Brain pericyte (primary cell): ENCODE data around the gene CNTN4.

Experiments used
- DNase-seq: peaks from one replicate; pipeline ENCODE4 v3.0.0-alpha.2; 2012; ENCODE audit warnings: low read depth, low spot score

CNTN4 gene

GRCh38 chr3:2392981-2393380 is 294.3 kb downstream of the CNTN4 start:
- DNase-seq: no peak

GRCh38 chr3:2415083-2415482 is 316.4 kb downstream of the CNTN4 start:
- DNase-seq: no peak

GRCh38 chr3:2420919-2421318 is 322.3 kb downstream of the CNTN4 start:
- no peak for DNase-seq

GRCh38 chr3:2423143-2423542 is 324.5 kb downstream of the CNTN4 start:
- no peak for DNase-seq

GRCh38 chr3:2441558-2441957 is 342.9 kb downstream of the CNTN4 start:
- DNase-seq: no peak

- no peak for DNase-seq
Observed at GRCh38 chr3:2446146-2446545, 347.5 kb downstream of the CNTN4 start.

- DNase-seq: no peak
Observed at GRCh38 chr3:2452249-2452648, 353.6 kb downstream of the CNTN4 start.

- DNase-seq: no peak
Observed at GRCh38 chr3:2454865-2455264, 356.2 kb downstream of the CNTN4 start.

- no peak for DNase-seq
Observed at GRCh38 chr3:2456788-2457187, 358.1 kb downstream of the CNTN4 start.

- no peak for DNase-seq
Observed at GRCh38 chr3:2458816-2459215, 360.1 kb downstream of the CNTN4 start.

- DNase-seq: no peak
Observed at GRCh38 chr3:2465842-2466241, 367.2 kb downstream of the CNTN4 start.

GRCh38 chr3:2468816-2469215 is 370.1 kb downstream of the CNTN4 start:
- no peak for DNase-seq

- DNase-seq: no peak
Observed at GRCh38 chr3:2476996-2477395, 378.3 kb downstream of the CNTN4 start.

GRCh38 chr3:2477620-2478019 is 379.0 kb downstream of the CNTN4 start:
- DNase-seq: no peak

- no peak for DNase-seq
Observed at GRCh38 chr3:2484162-2485026, 385.7 kb downstream of the CNTN4 start.

- no peak for DNase-seq
Observed at GRCh38 chr3:2485027-2485375, 386.3 kb downstream of the CNTN4 start.

- DNase-seq: no peak
Observed at GRCh38 chr3:2495746-2496145, 397.1 kb downstream of the CNTN4 start.

GRCh38 chr3:2504912-2505311 is 406.2 kb downstream of the CNTN4 start:
- DNase-seq: no peak

- DNase-seq: no peak
Observed at GRCh38 chr3:2506776-2507175, 408.1 kb downstream of the CNTN4 start.

- no peak for DNase-seq
Observed at GRCh38 chr3:2510591-2511145, 412.0 kb downstream of the CNTN4 start.

GRCh38 chr3:2511356-2511755 is 412.7 kb downstream of the CNTN4 start:
- no peak for DNase-seq

- DNase-seq: no peak
Observed at GRCh38 chr3:2512881-2513280, 414.2 kb downstream of the CNTN4 start.

GRCh38 chr3:2513986-2514385 is 415.3 kb downstream of the CNTN4 start:
- no peak for DNase-seq
